IMR-90 (cell line): ENCODE data around the gene ATM. TPM values are rescaled to one million over a fixed set of nuclear protein-coding genes. Genes with fewer than 3 reads are reported as not detected.

Experiments
- ATAC-seq: fragments of 200-7000 bp; cut with Tn5 transposase; 2 replicates; pipeline ENCODE4 v1.9.1; 2020; ENCODE audit warnings: low read depth, mild to moderate bottlenecking, moderate library complexity
- BruUV-seq: library from RNA; stranded (reverse); fragments of 400-500 nt; replicated peaks from 2 replicates; lab custom pipeline; 2021; lab: Mats Ljungman, UMichigan
- CTCF ChIA-PET: fragments of 300-600 bp; formaldehyde crosslinking; extraction: SDS; loops from one replicate; lab custom pipeline; 2021; ENCODE audit warnings: antibody characterized with exemption; lab: Yijun Ruan, JAX
- POLR2A ChIA-PET: fragments of 300-600 bp; sonication (Branson Sonifier 250); formaldehyde crosslinking; loops from one replicate; lab custom pipeline; 2022; ENCODE audit warnings: antibody characterized with exemption; ENCODE audit not compliant: unreplicated experiment; lab: Charles Lee
- DNase-seq: peaks from one replicate; pipeline ENCODE4 v3.0.0; 2013
- H2AFZ ChIP-seq: replicated peaks from 2 replicates; pipeline ENCODE3; 2013; ENCODE audit warnings: low read length, mild to moderate bottlenecking; ENCODE audit not compliant: poor library complexity
- H2AK5ac ChIP-seq: 2 replicates; pipeline ENCODE4 v1.6.1; 2013; ENCODE audit warnings: low read depth, low read length, inconsistent platforms
- H2AK9ac ChIP-seq: replicated peaks from 2 replicates; pipeline ENCODE3; 2013; ENCODE audit warnings: mild to moderate bottlenecking, low read depth, low read length, moderate library complexity; ENCODE audit not compliant: poor library complexity
- H2BK120ac ChIP-seq: 2 replicates; pipeline ENCODE4 v1.6.1; 2013; ENCODE audit warnings: low read depth, low read length, inconsistent platforms
- H2BK15ac ChIP-seq: 3 replicates; pipeline ENCODE4 v1.6.1; 2013; ENCODE audit warnings: low read depth, low read length, inconsistent platforms
- H2BK20ac ChIP-seq: 2 replicates; pipeline ENCODE4 v1.6.1; 2013; ENCODE audit warnings: low read depth, mild to moderate bottlenecking, inconsistent platforms, low read length, moderate library complexity
- H2BK5ac ChIP-seq: 2 replicates; pipeline ENCODE4 v1.6.1; 2013; ENCODE audit warnings: mild to moderate bottlenecking, low read depth, low read length, inconsistent platforms; ENCODE audit not compliant: poor library complexity, severe bottlenecking
- H3K14ac ChIP-seq: replicated peaks from 2 replicates; pipeline ENCODE4 v1.6.1; 2013; ENCODE audit warnings: low read depth, low read length, inconsistent platforms
- H3K18ac ChIP-seq: 2 replicates; pipeline ENCODE4 v1.6.1; 2013; ENCODE audit warnings: low read depth, low read length, control low read depth
- H3K23ac ChIP-seq: 2 replicates; pipeline ENCODE4 v1.6.1; 2013; ENCODE audit warnings: low read depth, low read length, inconsistent platforms
- H3K27ac ChIP-seq: 2 replicates; pipeline ENCODE4 v1.5.1; 2013; ENCODE audit warnings: mild to moderate bottlenecking, control low read depth, low read length; ENCODE audit not compliant: insufficient read depth
- H3K27me3 ChIP-seq: 2 replicates; pipeline ENCODE4 v1.6.1; 2013; ENCODE audit warnings: low read length; ENCODE audit not compliant: control insufficient read depth, insufficient read depth
- H3K36me3 ChIP-seq: 2 replicates; pipeline ENCODE4 v1.6.1; 2013; ENCODE audit warnings: low read length, mixed read lengths; ENCODE audit not compliant: control insufficient read depth, insufficient read depth
- H3K4ac ChIP-seq: 2 replicates; pipeline ENCODE4 v1.6.1; 2013; ENCODE audit warnings: low read depth, low read length, inconsistent platforms
- H3K4me1 ChIP-seq: 2 replicates; pipeline ENCODE4 v1.6.1; 2013; ENCODE audit warnings: low read length, mixed read lengths; ENCODE audit not compliant: control insufficient read depth, insufficient read depth
- H3K4me2 ChIP-seq: 2 replicates; pipeline ENCODE4 v1.6.1; 2013; ENCODE audit warnings: low read depth, mild to moderate bottlenecking, control low read depth, low read length, moderate library complexity
- H3K4me3 ChIP-seq: 2 replicates; pipeline ENCODE4 v1.5.1; 2013; ENCODE audit warnings: low read depth, mild to moderate bottlenecking, control low read depth, low read length, moderate library complexity; ENCODE audit not compliant: insufficient read depth
- H3K56ac ChIP-seq: 2 replicates; pipeline ENCODE4 v1.6.1; 2013; ENCODE audit warnings: low read length, inconsistent platforms; ENCODE audit not compliant: insufficient read depth; ENCODE audit errors: extremely low read depth
- H3K79me1 ChIP-seq, 2 experiments: 2 replicates each; pipeline ENCODE4 v1.6.1; 2013; ENCODE audit warnings: low read length in 2 of 2, inconsistent platforms in 1 of 2, low read depth in 1 of 2
- H3K9ac ChIP-seq: 2 replicates; pipeline ENCODE4 v1.6.1; 2013; ENCODE audit warnings: low read depth, low read length, control low read depth
- H3K9me1 ChIP-seq: 2 replicates; pipeline ENCODE4 v1.6.1; 2013; ENCODE audit warnings: low read length, inconsistent platforms; ENCODE audit not compliant: insufficient read depth
- H3K9me3 ChIP-seq: 2 replicates; pipeline ENCODE4 v1.6.1; 2013; ENCODE audit warnings: low read length; ENCODE audit not compliant: control insufficient read depth, insufficient read depth
- H4K20me1 ChIP-seq: 2 replicates; pipeline ENCODE4 v1.6.1; 2013; ENCODE audit warnings: low read length, inconsistent platforms; ENCODE audit not compliant: insufficient read depth
- H4K5ac ChIP-seq: 2 replicates; pipeline ENCODE4 v1.6.1; 2013; ENCODE audit warnings: mild to moderate bottlenecking, low read depth, low read length, control low read depth
- H4K8ac ChIP-seq, 2 experiments: 2 replicates each; pipeline ENCODE4 v1.6.1; 2013; ENCODE audit warnings: low read depth in 2 of 2, low read length in 2 of 2, control low read depth in 1 of 2, inconsistent platforms in 1 of 2
- H4K91ac ChIP-seq: 2 replicates; pipeline ENCODE4 v1.6.1; 2013; ENCODE audit warnings: low read depth, low read length, inconsistent platforms; ENCODE audit not compliant: insufficient read depth
- RFX5 ChIP-seq: IDR thresholded peaks from 2 replicates; pipeline ENCODE4 v1.8.0; 2012; ENCODE audit warnings: low read depth, mild to moderate bottlenecking, low read length, moderate library complexity
- WGBS, 2 experiments: methylation state at CpG; one replicate each; pipeline versions ENCODE4 v1.1.5 to v1.1.7; 2013; ENCODE audit warnings: missing lambda C conversion rate in 2 of 2; ENCODE audit not compliant: insufficient read length in 1 of 2; ENCODE audit errors: extremely low coverage in 2 of 2; 5-methylcytosine and 5-hydroxymethylcytosine counted together
- dilution Hi-C: fragments of 300-500 bp; cut with HindIII; formaldehyde crosslinking; loops from one replicate; pipeline ENCODE4 v1.14.3; 2018; ENCODE audit warnings: low sequenced_read_pairs; ENCODE audit not compliant: unreplicated experiment
- in situ Hi-C: fragments of 300-500 bp; cut with MboI; formaldehyde crosslinking; loops from 3 replicates; pipeline ENCODE4 v1.14.3; 2019; ENCODE audit warnings: low sequenced_read_pairs, inconsistent platforms, mixed read lengths
- intact Hi-C: fragments of 100-400 bp; cut with micrococcal nuclease; formaldehyde crosslinking; loops from 2 replicates; pipeline ENCODE4 v1.10.0; 2022
- polyA plus RNA-seq, 3 experiments: library from polyadenylated mRNA; depleted of rRNA; stranded (reverse); fragments of >200 nt; gene quantifications; 2 replicates each; pipeline ENCODE4 v1.2.3, GENCODE V29; 2012; ENCODE audit warnings: low replicate concordance in 1 of 3
- total RNA-seq: library from RNA; depleted of rRNA; stranded (reverse); fragments of >200 nt; gene quantifications from 2 replicates; pipeline ENCODE4 v1.2.3, GENCODE V29; 2012

The ATM gene
- total and polyA plus RNA-seq, 2 of the 4 experiments (the other 2 are of a cell fraction), result 18.1 to 30.6 TPM

DNA sequence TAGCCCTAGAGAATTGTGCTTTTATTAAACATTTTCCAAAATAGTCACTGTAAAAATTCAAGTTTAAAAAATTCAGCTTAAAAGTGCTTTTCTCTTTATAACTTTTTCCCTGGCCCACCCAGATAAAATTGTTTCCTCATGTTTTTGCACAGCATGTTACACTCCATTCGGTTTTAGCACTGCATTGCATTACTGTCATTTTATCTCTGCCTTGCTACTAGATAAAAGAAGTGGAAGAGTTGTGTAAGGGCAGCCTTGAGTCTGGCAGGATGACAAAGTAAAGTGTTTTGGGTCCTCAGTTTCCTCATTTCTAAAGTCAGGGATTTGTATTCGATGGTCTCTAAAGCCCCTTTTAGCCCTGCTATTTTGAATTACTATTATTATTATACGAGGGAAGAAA, 99.8 kb downstream of the ATM start:
- Histone ChIP-seq H2AK9ac (no peak overlapping the region), H3K27ac (peak overlapping the region; percentile 19; the same call in 1 of the 2 replicates), H3K18ac (no peak overlapping the region; the same call in 1 of the 2 replicates), H3K9ac (no peak overlapping the region), H3K14ac (no peak overlapping the region; the same call in 1 of the 2 replicates), H3K4me1 (peaks cover 11% of the 10 kb centered on the region), H2BK5ac (peak overlapping the region; percentile 93), H3K79me1 (peaks cover 0 to 8% of the 10 kb centered on the region in 2 experiments; a peak in 2 of 4 replicates), H3K36me3 (peaks cover 10% of the 10 kb centered on the region), H3K9me3 (no peaks in the 10 kb centered on the region), H3K4me2 (no peak overlapping the region), H4K5ac (no peak overlapping the region), H2BK15ac (0 out of 3 replicates have a peak overlapping the region, but pooled peaks have one; percentile 70), H2BK20ac (peak overlapping the region; percentile 74; the same call in 1 of the 2 replicates), H3K23ac (no peak overlapping the region), H3K4ac (peak overlapping the region; percentile 46), H2BK120ac (peak overlapping the region; percentile 32; the same call in 1 of the 2 replicates), H2AFZ (no peak overlapping the region), H4K20me1 (no peaks in the 10 kb centered on the region), H3K9me1 (0 out of 2 replicates have a peak, but pooled peaks cover 2% of the 10 kb centered on the region), H4K91ac (peak overlapping the region; percentile 61; the same call in 1 of the 2 replicates), H4K8ac (peak overlapping the region in 1 of 2 experiments; percentile 61; a peak in 1 of 4 replicates), H3K4me3 (no peak overlapping the region), H2AK5ac (no peak overlapping the region), H3K27me3 (no peaks in the 10 kb centered on the region), H3K56ac (no peak overlapping the region)
- intact Hi-C loops, result no loop called here
- DNase-seq (no peak), ATAC-seq (no peak)
- in situ Hi-C loops, result no loop called here
- CTCF ChIA-PET, result no interaction called here
- no CpG with 5 or more reads among the region's 3 CpGs for WGBS, 2 experiments
- dilution Hi-C loops, result no loop called here
- POLR2A ChIA-PET, result no interaction called here
- no TSS peak for BruUV-seq
- no peak for TF ChIP-seq RFX5
